Measurements from ENCODE around the gene PCNX4.
A peak's percentile ranks its signal among the peaks of the same experiment; 100 is the strongest.

Gene PCNX4

DNA sequence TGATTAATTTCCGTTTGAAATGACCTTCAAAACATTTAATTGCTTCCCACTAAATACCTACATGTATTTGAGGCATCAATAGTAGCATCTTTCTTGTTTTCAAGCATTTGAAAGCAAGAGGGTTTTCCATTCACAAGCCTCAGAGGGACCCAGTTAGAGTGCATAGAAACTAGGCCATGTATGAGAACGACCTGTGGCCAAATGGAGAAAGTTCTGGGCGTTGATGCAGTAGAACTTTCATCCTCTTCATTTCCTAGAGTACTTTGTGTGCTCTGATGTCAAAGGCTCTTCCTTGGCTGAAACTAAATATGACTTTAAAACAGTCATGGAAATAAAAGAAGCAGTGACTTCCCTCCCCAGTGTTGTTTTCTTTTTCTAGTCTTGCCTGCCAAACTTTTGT lies 74.4 kb downstream of the PCNX4 start:
- H3K4me1 Mint-ChIP-seq (ENCODE audit: low read depth in 2 of 2), result peaks cover 31 to 41% of the 10 kb centered on the region in 2 donors
- H3K4me3 Mint-ChIP-seq, result peak overlapping the region; percentile 97 to 98
- peak; percentile 21 for ATAC-seq (replicated peaks)
- peak overlapping the region; percentile 98 to 100 for H3K27ac Mint-ChIP-seq
- no peaks in the 10 kb centered on the region for H3K27me3 Mint-ChIP-seq
- no peaks in the 10 kb centered on the region for H3K9me3 Mint-ChIP-seq
- peaks cover 9% of the 10 kb centered on the region for H3K36me3 Mint-ChIP-seq (ENCODE audit: insufficient read depth)
- DNase-seq, result no peak

DNA sequence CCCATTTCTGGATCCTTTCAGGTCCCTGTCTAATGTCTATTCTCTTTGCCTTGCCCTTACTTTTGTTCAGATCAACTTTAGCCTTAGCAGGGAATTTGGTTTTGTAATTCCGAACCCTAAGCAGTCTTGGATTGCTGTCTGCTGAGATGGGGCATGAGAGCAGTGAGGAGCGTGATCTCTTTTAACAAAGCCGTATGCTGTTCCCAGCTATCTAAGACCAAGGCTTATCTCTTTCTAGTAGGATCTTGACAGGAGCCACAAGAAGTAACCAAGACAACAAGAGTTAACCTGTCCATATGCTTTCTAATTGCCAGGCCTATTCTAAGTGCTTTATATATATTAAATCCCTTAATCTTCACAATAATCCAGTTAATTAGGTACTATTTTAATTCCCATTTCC lies 78.0 kb downstream of the PCNX4 start:
- no peak overlapping the region for H3K27ac Mint-ChIP-seq
- peaks cover 4% of the 10 kb centered on the region for H3K36me3 Mint-ChIP-seq (ENCODE audit: insufficient read depth)
- no peak for ATAC-seq (replicated peaks)
- no peaks in the 10 kb centered on the region for H3K9me3 Mint-ChIP-seq
- DNase-seq, result no peak
- peaks cover 10 to 16% of the 10 kb centered on the region in 2 donors for H3K4me1 Mint-ChIP-seq (ENCODE audit: low read depth in 2 of 2)
- peaks cover 0 to 4% of the 10 kb centered on the region in 2 donors for H3K27me3 Mint-ChIP-seq
- no peak overlapping the region for H3K4me3 Mint-ChIP-seq

DNA sequence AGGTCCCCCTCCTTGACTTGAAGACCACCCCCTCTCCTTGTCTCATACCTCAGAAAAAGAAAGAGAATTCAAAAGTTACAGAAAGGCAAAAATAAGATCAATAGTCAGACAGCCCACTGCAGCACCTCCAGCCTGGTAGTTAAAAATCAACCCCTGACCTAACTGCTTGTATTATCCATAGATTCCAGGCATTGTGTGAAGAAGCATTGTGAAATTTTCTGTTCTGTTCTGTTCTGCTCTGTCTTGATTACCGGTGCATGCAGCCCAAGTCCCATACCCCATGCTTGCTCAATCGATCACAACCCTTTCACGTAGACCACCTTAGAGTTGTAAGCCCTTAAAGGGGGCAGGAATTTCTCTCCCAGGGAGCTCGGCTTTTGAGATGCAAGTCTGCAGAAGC lies 79.2 kb downstream of the PCNX4 start:
- Mint-ChIP-seq H3K36me3 (ENCODE audit: insufficient read depth) (no peaks in the 10 kb centered on the region), H3K27me3 (peaks cover 0 to 9% of the 10 kb centered on the region in 2 donors), H3K27ac (no peak overlapping the region), H3K9me3 (no peaks in the 10 kb centered on the region), H3K4me3 (no peak overlapping the region), H3K4me1 (ENCODE audit: low read depth in 2 of 2) (peaks cover 8 to 10% of the 10 kb centered on the region in 2 donors)
- DNase-seq (no peak), ATAC-seq (replicated peaks) (no peak)

DNA sequence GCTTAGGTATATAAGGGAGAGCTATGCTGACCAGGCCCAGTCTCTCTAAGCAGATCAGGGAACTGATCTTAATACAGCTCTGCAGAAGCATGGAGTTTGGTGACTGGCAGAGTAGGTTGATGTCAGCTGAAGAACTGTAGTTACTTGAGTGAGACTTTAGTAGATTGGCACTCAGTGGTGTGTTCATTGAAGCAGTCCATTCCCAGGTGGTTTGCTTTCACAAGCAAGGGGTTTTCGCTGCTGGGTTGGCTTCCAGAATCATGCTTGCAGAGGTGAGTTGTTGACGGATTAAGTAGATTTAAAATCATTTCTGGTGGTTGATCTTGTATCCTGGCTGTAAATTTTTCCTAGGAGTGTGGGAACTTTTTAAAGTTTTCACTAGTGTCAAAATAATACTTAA lies 80.0 kb downstream of the PCNX4 start:
- Mint-ChIP-seq H3K4me1 (ENCODE audit: low read depth in 2 of 2) (peaks cover under 1 to 2% of the 10 kb centered on the region in 2 donors), H3K4me3 (no peak overlapping the region), H3K36me3 (ENCODE audit: insufficient read depth) (no peaks in the 10 kb centered on the region), H3K9me3 (no peaks in the 10 kb centered on the region), H3K27me3 (peaks cover 0 to 9% of the 10 kb centered on the region in 2 donors), H3K27ac (no peak overlapping the region)
- DNase-seq (no peak), ATAC-seq (replicated peaks) (no peak)

DNA sequence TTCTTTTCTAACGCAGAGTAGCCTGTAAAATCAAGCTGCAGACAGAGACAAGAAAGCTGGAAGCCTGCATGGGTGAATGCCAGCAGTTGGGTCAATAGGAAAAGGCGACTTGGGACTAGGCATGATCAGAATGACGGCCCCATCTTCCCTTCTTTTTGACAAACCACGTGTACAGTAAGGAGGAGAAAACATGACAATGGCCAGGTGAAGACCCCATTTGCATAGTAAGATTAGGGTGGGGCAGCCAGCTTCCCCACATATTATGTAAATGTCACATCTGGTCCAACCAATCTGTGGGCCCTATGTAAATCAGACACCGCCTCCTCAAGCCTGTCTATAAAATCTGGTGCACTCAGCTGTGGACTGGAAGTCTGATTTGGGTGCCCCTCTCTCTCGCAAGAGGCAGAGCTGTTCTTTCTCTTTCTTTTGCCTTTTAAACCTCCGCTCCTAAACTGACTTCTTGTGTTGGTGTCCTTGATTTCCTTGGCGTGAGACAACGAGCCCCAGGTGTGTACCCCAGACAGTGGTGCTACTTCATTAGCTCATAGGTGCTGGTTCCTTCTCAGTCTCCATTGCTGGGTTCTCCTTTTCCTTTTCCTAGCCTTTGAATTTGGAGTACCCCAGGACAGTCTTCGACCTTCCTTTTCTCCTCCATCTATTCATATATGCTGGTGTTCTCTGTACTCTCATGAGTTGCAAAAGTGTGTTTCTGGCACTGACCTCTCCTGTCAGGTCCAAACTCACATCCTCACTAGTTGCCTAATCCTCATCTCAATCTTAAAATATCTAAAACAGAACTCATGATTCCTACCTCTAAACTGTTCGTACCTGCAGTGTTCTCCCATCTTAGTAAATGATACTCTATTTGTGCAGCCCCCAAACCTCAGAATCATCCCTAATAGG lies 82.9 kb downstream of the PCNX4 start:
- ATAC-seq (replicated peaks) (no peak), DNase-seq (no peak)
- Mint-ChIP-seq H3K27ac (no peak overlapping the region), H3K27me3 (peaks cover 0 to 9% of the 10 kb centered on the region in 2 donors), H3K4me3 (no peak overlapping the region), H3K4me1 (ENCODE audit: low read depth in 2 of 2) (no peaks in the 10 kb centered on the region), H3K9me3 (no peaks in the 10 kb centered on the region), H3K36me3 (ENCODE audit: insufficient read depth) (no peaks in the 10 kb centered on the region)

DNA sequence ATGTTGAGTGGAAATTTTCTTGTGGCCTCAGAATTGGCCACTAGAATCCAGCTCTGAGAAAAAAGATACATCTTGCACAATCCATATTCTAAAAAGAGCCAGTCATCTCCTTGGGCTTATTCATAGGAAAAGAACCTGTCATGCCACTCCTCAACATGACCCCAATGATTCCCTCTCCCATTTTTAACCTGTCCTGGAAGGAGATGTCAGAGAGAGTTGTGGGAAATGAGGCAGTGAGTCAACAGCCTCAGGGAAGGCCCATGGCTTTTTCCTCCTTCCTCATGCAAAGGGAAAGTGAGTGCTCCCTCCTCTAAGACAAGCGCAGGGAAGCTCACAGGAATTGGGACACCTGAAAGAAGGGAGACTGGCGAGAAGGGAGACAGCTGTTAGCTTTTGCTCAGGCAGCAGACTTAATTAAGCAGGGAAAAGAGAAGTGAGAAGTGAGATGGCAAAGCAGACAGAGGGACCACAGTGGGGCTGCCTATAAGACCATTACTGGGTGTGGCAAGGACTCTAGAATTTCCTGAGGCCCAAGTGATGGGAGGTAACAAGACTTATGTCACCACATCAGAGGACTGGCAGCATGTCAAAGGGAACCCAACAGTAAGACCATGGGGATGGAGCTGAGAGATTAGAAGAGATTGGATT lies 83.7 kb downstream of the PCNX4 start:
- no peak overlapping the region for H3K27ac Mint-ChIP-seq
- no peaks in the 10 kb centered on the region for H3K4me1 Mint-ChIP-seq (ENCODE audit: low read depth in 2 of 2)
- DNase-seq (no peak), ATAC-seq (replicated peaks) (no peak)
- no peaks in the 10 kb centered on the region for H3K9me3 Mint-ChIP-seq
- peaks cover 0 to 9% of the 10 kb centered on the region in 2 donors for H3K27me3 Mint-ChIP-seq
- no peaks in the 10 kb centered on the region for H3K36me3 Mint-ChIP-seq (ENCODE audit: insufficient read depth)
- no peak overlapping the region for H3K4me3 Mint-ChIP-seq

DNA sequence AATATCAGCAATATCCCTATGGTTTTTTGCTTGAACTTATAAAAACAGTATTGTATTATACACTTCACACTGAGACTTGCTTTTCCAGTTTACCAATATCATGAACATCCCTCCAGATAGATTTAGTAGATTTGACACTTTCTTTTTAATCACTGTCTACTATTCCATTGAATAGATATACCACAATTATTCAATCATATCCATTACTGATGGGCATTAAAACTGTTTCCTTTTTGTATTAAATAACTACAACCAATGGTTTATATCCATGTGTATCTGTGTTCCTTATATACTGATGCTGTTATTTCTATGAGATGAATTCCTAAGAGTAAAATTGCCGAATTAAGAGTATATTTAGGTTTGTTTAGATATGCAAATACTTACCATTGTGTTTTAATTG lies 86.4 kb downstream of the PCNX4 start:
- peaks cover 0 to 1% of the 10 kb centered on the region in 2 donors for H3K9me3 Mint-ChIP-seq
- H3K4me1 Mint-ChIP-seq (ENCODE audit: low read depth in 2 of 2), result peaks cover 0 to 2% of the 10 kb centered on the region in 2 donors
- no peak overlapping the region for H3K27ac Mint-ChIP-seq
- H3K4me3 Mint-ChIP-seq, result no peak overlapping the region
- ATAC-seq (replicated peaks) (no peak), DNase-seq (no peak)
- H3K27me3 Mint-ChIP-seq, result peaks cover 0 to 9% of the 10 kb centered on the region in 2 donors
- no peaks in the 10 kb centered on the region for H3K36me3 Mint-ChIP-seq (ENCODE audit: insufficient read depth)

DNA sequence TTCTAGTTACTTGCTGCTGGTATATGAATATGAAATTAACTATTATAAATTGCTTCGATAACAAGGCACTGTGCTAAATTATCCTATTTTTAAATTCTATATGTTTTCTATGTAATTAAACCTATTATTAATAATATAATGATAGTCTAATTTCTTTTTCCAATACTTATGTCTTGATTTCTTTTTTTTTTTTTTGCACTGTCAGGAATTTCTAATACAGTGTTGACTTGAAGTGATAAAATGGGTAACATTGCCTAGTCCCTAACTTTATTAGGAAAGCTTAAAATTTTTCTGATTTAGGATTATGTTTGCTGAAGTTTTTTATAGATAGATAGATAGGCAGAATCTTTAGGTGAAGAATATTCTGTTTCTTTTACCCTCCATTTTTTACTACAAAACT lies 87.1 kb downstream of the PCNX4 start:
- Mint-ChIP-seq H3K27me3 (peaks cover 0 to 9% of the 10 kb centered on the region in 2 donors), H3K36me3 (ENCODE audit: insufficient read depth) (no peaks in the 10 kb centered on the region), H3K27ac (no peak overlapping the region), H3K4me1 (ENCODE audit: low read depth in 2 of 2) (peaks cover 4 to 8% of the 10 kb centered on the region in 2 donors), H3K9me3 (peaks cover 0 to 1% of the 10 kb centered on the region in 2 donors), H3K4me3 (no peak overlapping the region)
- ATAC-seq (replicated peaks) (no peak), DNase-seq (no peak)

DNA sequence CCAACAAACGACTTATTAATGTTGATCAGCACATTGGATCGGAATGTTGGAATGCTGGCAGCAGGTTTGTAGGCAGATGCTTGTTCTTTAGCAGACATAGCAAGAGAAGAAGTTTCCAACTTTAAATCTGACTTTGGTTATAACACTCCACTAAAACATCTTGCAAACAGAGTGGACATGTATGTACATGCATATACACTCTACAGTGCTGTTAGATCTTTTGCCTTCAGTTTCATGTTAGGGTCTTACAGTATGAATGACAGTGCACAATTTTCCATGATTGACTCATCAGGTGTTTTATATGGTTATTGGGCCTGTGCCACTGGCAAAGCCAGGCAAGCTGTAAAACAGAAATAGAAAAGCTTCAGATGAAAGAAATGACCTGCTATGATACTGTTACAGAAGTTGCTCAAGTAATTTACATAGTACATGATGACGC lies 87.7 kb downstream of the PCNX4 start:
- H3K4me3 Mint-ChIP-seq, result no peak overlapping the region
- H3K27me3 Mint-ChIP-seq, result peaks cover 0 to 9% of the 10 kb centered on the region in 2 donors
- no peaks in the 10 kb centered on the region for H3K36me3 Mint-ChIP-seq (ENCODE audit: insufficient read depth)
- ATAC-seq (replicated peaks), result no peak
- DNase-seq, result no peak
- H3K9me3 Mint-ChIP-seq, result peaks cover 0 to 1% of the 10 kb centered on the region in 2 donors
- H3K4me1 Mint-ChIP-seq (ENCODE audit: low read depth in 2 of 2), result peaks cover 9 to 10% of the 10 kb centered on the region in 2 donors
- H3K27ac Mint-ChIP-seq, result no peak overlapping the region

DNA sequence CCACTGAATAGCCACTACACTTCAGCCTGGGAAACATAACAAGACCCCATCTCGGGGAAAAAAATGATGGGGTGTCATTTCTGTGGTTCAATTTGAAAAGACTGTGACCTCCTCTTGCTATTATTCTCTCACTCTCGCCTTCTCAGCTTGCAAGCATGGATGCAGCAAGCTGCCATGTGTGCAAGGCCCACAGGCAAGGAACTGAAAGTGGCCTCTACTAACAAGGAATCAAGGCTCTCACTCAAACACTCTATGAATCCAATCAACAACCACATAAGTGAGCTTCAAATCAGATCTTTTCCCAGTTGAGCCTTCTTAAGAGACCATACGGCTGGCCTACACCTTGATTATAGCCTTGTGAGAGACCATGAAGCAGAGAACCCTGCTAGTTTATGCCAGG lies 91.4 kb downstream of the PCNX4 start:
- no peaks in the 10 kb centered on the region for H3K27me3 Mint-ChIP-seq
- H3K4me3 Mint-ChIP-seq, result no peak overlapping the region
- H3K4me1 Mint-ChIP-seq (ENCODE audit: low read depth in 2 of 2), result peaks cover 9 to 10% of the 10 kb centered on the region in 2 donors
- DNase-seq, result no peak
- ATAC-seq (replicated peaks), result no peak
- H3K27ac Mint-ChIP-seq, result peak overlapping the region in 1 of 2 donors; percentile 87
- no peaks in the 10 kb centered on the region for H3K36me3 Mint-ChIP-seq (ENCODE audit: insufficient read depth)
- peaks cover 0 to 1% of the 10 kb centered on the region in 2 donors for H3K9me3 Mint-ChIP-seq

DNA sequence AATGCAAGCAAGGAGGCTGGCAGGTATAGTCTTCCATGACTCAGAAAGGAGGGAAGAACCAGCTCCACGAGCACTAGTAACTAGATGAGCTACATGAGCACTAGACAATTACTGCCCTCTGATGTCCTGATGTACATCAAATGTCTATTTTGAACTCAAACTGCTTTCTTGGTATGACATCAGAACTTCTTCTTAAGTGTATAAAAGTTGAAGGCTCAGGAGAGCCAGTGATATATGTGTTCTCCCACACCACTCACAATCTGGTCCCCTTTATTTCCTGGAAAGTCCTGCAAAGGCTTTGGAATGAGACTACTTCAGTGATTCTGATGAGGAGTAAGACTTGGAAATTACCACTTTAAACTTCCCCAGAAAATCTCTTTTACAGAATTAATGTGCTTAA lies 92.0 kb downstream of the PCNX4 start:
- H3K4me3 Mint-ChIP-seq, result peak overlapping the region; percentile 74 to 80
- peaks cover 0 to 1% of the 10 kb centered on the region in 2 donors for H3K9me3 Mint-ChIP-seq
- ATAC-seq (replicated peaks) (peak; percentile 33), DNase-seq (no peak)
- peak overlapping the region; percentile 87 to 95 for H3K27ac Mint-ChIP-seq
- no peaks in the 10 kb centered on the region for H3K27me3 Mint-ChIP-seq
- H3K4me1 Mint-ChIP-seq (ENCODE audit: low read depth in 2 of 2), result peaks cover 9 to 10% of the 10 kb centered on the region in 2 donors
- no peaks in the 10 kb centered on the region for H3K36me3 Mint-ChIP-seq (ENCODE audit: insufficient read depth)

DNA sequence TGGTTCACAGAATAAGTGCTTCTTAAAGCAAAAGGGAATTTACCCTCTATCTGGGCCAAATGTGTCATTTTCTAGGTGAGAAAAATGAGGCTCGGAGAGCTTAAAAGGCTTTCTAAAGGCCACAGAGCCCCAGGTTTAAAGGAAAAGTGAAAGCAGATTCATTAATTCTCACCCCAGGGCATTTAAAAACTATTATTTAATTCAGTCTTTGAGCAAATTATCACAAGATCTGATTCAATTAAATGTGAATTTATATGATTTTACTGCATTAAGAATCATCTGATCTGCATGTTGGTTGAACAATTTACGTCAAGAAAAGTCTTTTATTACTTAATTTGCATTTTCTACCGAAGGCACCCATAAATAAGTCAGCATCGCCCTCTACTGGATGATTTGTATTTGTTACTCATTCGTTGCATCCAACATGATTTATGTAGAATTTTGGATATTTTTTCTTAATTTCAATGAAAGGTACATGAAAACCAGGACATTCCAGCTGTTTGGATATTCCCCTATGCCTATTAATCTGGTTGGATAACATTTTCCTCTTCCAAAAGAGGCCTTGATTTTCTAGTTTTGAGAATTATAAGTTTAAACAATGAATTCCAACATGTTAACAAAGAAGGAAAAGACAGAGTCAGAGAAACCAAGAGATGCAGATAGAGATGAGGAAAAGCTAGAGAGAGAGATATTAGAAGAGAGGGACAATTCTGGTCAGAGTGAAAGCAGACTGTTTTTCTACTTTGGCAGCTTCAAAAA lies 92.6 kb downstream of the PCNX4 start:
- peak; percentile 47 to 53 (median 49) for DNase-seq
- peak overlapping the region; percentile 87 to 95 for H3K27ac Mint-ChIP-seq

DNA sequence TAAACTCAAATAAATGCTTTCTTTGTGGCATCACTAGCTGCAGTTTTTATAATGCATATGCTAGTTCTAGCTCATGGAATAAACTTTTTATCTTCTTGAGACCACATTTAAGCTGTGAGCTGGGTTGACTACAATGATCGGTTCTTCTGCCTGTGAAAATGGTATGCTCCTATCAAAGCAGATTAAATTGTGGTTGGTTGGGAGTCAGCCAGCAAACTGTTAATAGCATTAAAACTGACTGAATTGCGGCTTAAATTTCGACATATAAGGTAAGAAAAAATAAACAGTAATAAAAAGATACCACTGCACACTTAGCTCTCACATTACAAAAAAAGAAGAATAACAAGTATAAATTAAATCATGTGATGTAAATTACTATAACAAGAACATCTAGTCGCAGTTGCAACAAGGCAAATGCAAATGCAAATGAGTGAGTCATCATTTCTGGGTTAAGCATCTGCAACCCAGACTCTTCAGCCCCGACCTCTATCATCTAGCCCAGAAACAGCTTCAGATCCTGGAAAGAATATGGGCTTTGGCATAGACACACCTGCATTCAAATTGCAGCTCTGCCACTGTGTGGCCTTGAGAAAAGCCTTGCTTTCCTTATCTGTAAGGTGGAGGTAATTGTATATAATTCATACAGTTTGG lies 93.3 kb downstream of the PCNX4 start:
- Mint-ChIP-seq H3K27me3 (no peaks in the 10 kb centered on the region), H3K36me3 (ENCODE audit: insufficient read depth) (no peaks in the 10 kb centered on the region), H3K27ac (no peak overlapping the region), H3K9me3 (peaks cover 0 to 1% of the 10 kb centered on the region in 2 donors), H3K4me1 (ENCODE audit: low read depth in 2 of 2) (peaks cover 9 to 10% of the 10 kb centered on the region in 2 donors), H3K4me3 (no peak overlapping the region)
- DNase-seq (no peak), ATAC-seq (replicated peaks) (no peak)

More for the DNA sequence above, 92.6 kb downstream of the PCNX4 start:
- ATAC-seq (replicated peaks), result peak; percentile 94
- Mint-ChIP-seq H3K36me3 (ENCODE audit: insufficient read depth) (no peaks in the 10 kb centered on the region), H3K4me1 (ENCODE audit: low read depth in 2 of 2) (peaks cover 9 to 10% of the 10 kb centered on the region in 2 donors), H3K27me3 (no peaks in the 10 kb centered on the region), H3K9me3 (peaks cover 0 to 1% of the 10 kb centered on the region in 2 donors), H3K4me3 (peak overlapping the region; percentile 74 to 80)
